Bronchial epithelial cell (primary cell): ENCODE data around the gene ADAMTSL5. TPM values are rescaled to one million over a fixed set of nuclear protein-coding genes. Genes with fewer than 3 reads are reported as not detected.
"Not testable (repeated sequence)": the region's sequence is repeated elsewhere in the genome, so short reads cannot be mapped to it uniquely, and the experiment has no call there.

Source experiments
- DNase-seq: peaks from one replicate; pipeline ENCODE4 v3.0.0-alpha.2; 2010; ENCODE audit warnings: low read depth
- FAIRE-seq: peaks from 2 replicates; lab custom pipeline; 2011; peaks lifted over from hg19 to GRCh38; lab: Jason Lieb, UNC
- H3K27me3 ChIP-seq: 2 replicates; pipeline ENCODE4 v1.5.1; 2011; ENCODE audit warnings: low read length; ENCODE audit not compliant: control insufficient read depth, insufficient read depth
- H3K36me3 ChIP-seq: 2 replicates; pipeline ENCODE4 v1.5.1; 2011; ENCODE audit warnings: low read length; ENCODE audit not compliant: control insufficient read depth, insufficient read depth
- H3K4me3 ChIP-seq: 2 replicates; pipeline ENCODE4 v1.5.1; 2011; ENCODE audit warnings: mild to moderate bottlenecking, low read depth, low read length, control low read depth
- CTCF ChIP-seq: IDR thresholded peaks from 2 replicates; pipeline ENCODE4 v1.5.1; 2011; ENCODE audit warnings: mild to moderate bottlenecking, moderate library complexity, low read length, control low read depth, inconsistent platforms; ENCODE audit not compliant: insufficient read depth, severe bottlenecking
- total RNA-seq: library from RNA; depleted of rRNA; stranded (reverse); fragments of >200 nt; gene quantifications from 2 replicates; pipeline ENCODE4 v1.2.1, GENCODE V29; 2014

ADAMTSL5 gene
- total RNA-seq, 1 donor from 2014 or later, result 1.8 TPM

GRCh38 chr19:1522838-1523237, 10.0 kb upstream of the ADAMTSL5 start:
- peaks cover 14% of the 10 kb centered on the region for H3K27me3 ChIP-seq
- DNase-seq (no peak), FAIRE-seq (no peak)
- H3K4me3 ChIP-seq, result no peak overlapping the region
- H3K36me3 ChIP-seq, result no peaks in the 10 kb centered on the region
- TF ChIP-seq CTCF, result no peak

GRCh38 chr19:1522061-1522460, 9.2 kb upstream of the ADAMTSL5 start:
- DNase-seq, result no peak
- FAIRE-seq, result no peak
- Histone ChIP-seq H3K4me3 (no peak overlapping the region), H3K27me3 (peaks cover 14% of the 10 kb centered on the region), H3K36me3 (no peaks in the 10 kb centered on the region)
- no peak for TF ChIP-seq CTCF

- DNase-seq (no peak), FAIRE-seq (no peak)
- peaks cover 14% of the 10 kb centered on the region for H3K27me3 ChIP-seq
These were observed 8.8 kb upstream of the ADAMTSL5 start for GRCh38 chr19:1521636-1522035.

GRCh38 chr19:1520203-1520780, 7.5 kb upstream of the ADAMTSL5 start:
- Histone ChIP-seq H3K27me3 (peaks cover 14% of the 10 kb centered on the region), H3K4me3 (no peak overlapping the region), H3K36me3 (no peaks in the 10 kb centered on the region)
- DNase-seq (no peak), FAIRE-seq (no peak)
- no peak for TF ChIP-seq CTCF

More at GRCh38 chr19:1521636-1522035, 8.8 kb upstream of the ADAMTSL5 start:
- Histone ChIP-seq H3K36me3 (no peaks in the 10 kb centered on the region), H3K4me3 (no peak overlapping the region)
- TF ChIP-seq CTCF, result no peak

- DNase-seq, H3K36me3 ChIP-seq, FAIRE-seq, H3K4me3 ChIP-seq: not testable (repeated sequence)
- peaks cover 12% of the 10 kb centered on the region for H3K27me3 ChIP-seq
These were observed 7.0 kb upstream of the ADAMTSL5 start for GRCh38 chr19:1519802-1520201.

- no peak for DNase-seq
- Histone ChIP-seq H3K4me3 (no peak overlapping the region), H3K27me3 (peaks cover 5% of the 10 kb centered on the region), H3K36me3 (no peaks in the 10 kb centered on the region)
- TF ChIP-seq CTCF, result no peak
- FAIRE-seq, result no peak
These were observed 5.7 kb upstream of the ADAMTSL5 start for GRCh38 chr19:1518471-1518870.
